Neural cell (in vitro differentiated cells): ENCODE results near the gene DUSP22. TPM values are rescaled to one million over a fixed set of nuclear protein-coding genes. Genes with fewer than 3 reads are reported as not detected.

ENCODE experiments used
- H2AFZ ChIP-seq: fragments of 200-600, 300-800 bp; sonication (generic), shearing (Covaris generic); 2 replicates; pipeline ENCODE4 v1.6.0; 2014; ENCODE audit warnings: low read depth, mild to moderate bottlenecking, antibody characterized with exemption, low read length, moderate library complexity
- H3F3A ChIP-seq: fragments of 200-600 bp; shearing (Covaris generic); 2 replicates; pipeline ENCODE4 v1.6.1; 2016; ENCODE audit warnings: mild to moderate bottlenecking, moderate library complexity, mixed read lengths, antibody characterized with exemption, low read length; ENCODE audit not compliant: insufficient read depth, poor library complexity, severe bottlenecking
- H3K27ac ChIP-seq: fragments of 200-600, 300-800 bp; sonication (generic), shearing (Covaris generic); 2 replicates; pipeline ENCODE4 v1.5.1; 2014; ENCODE audit warnings: mild to moderate bottlenecking, low read length, moderate library complexity
- H3K27me3 ChIP-seq: fragments of 300-800, 200-600 bp; sonication (generic), shearing (Covaris generic); 2 replicates; pipeline ENCODE4 v1.6.0; 2014; ENCODE audit warnings: mild to moderate bottlenecking, low read depth, low read length, moderate library complexity; ENCODE audit not compliant: insufficient read depth
- H3K36me3 ChIP-seq: fragments of 300-800, 200-600 bp; sonication (generic), shearing (Covaris generic); 2 replicates; pipeline ENCODE4 v1.5.1; 2014; ENCODE audit warnings: mild to moderate bottlenecking, antibody characterized with exemption, low read length, moderate library complexity; ENCODE audit not compliant: insufficient read depth
- H3K4me2 ChIP-seq: fragments of 300-800, 200-600 bp; sonication (generic), shearing (Covaris generic); 2 replicates; pipeline ENCODE4 v1.6.0; 2014; ENCODE audit warnings: mild to moderate bottlenecking, low read length
- H3K4me3 ChIP-seq: fragments of 300-800, 200-600 bp; sonication (generic), shearing (Covaris generic); 2 replicates; pipeline ENCODE4 v1.5.1; 2014; ENCODE audit warnings: mild to moderate bottlenecking, low read length, moderate library complexity
- H3K79me2 ChIP-seq: fragments of 200-600 bp; shearing (Covaris generic); replicated peaks from 2 replicates; pipeline ENCODE4 v1.6.0; 2014; ENCODE audit warnings: mild to moderate bottlenecking, low read length, moderate library complexity; ENCODE audit not compliant: insufficient read depth
- H3K9ac ChIP-seq: fragments of 300-800, 200-600 bp; sonication (generic), shearing (Covaris generic); 2 replicates; pipeline ENCODE4 v1.6.1; 2016; ENCODE audit warnings: mild to moderate bottlenecking, low read length, mixed read lengths
- H3K9me2 ChIP-seq: fragments of 200-600 bp; shearing (Covaris generic); 2 replicates; pipeline ENCODE4 v1.6.1; 2016; ENCODE audit warnings: mild to moderate bottlenecking, low read length, mixed read lengths; ENCODE audit not compliant: insufficient read depth
- H3K9me3 ChIP-seq: fragments of 200-600, 300-800 bp; sonication (generic), shearing (Covaris generic); 2 replicates; pipeline ENCODE4 v1.6.1; 2016; ENCODE audit warnings: mild to moderate bottlenecking, mixed run types, low read length, moderate library complexity, mixed read lengths
- H4K20me1 ChIP-seq: fragments of 200-600 bp; shearing (Covaris generic); 2 replicates; pipeline ENCODE4 v1.6.1; 2016; ENCODE audit warnings: mild to moderate bottlenecking, mixed run types; ENCODE audit not compliant: insufficient read depth
- EP300 ChIP-seq: fragments of 450-650 bp; conservative IDR thresholded peaks from 2 replicates; pipeline ENCODE4 v1.6.1; 2014; ENCODE audit warnings: antibody characterized with exemption, mild to moderate bottlenecking, moderate library complexity; ENCODE audit not compliant: poor library complexity, severe bottlenecking
- EZH2 ChIP-seq: fragments of 200-600, 300-800 bp; shearing (Covaris generic), sonication (generic); IDR thresholded peaks from 2 replicates; pipeline ENCODE4 v1.6.1; 2014; ENCODE audit warnings: antibody characterized with exemption, low read length, borderline replicate concordance, mild to moderate bottlenecking; ENCODE audit not compliant: insufficient read depth, poor library complexity, severe bottlenecking
- MXI1 ChIP-seq: fragments of 450-650 bp; conservative IDR thresholded peaks from 2 replicates; pipeline ENCODE4 v1.6.1; 2014; ENCODE audit warnings: antibody characterized with exemption, mild to moderate bottlenecking; ENCODE audit not compliant: poor library complexity, severe bottlenecking
- POLR2AphosphoS5 ChIP-seq: IDR thresholded peaks from 2 replicates; pipeline ENCODE4 v1.6.1; 2012
- RAD21 ChIP-seq: fragments of 450-650 bp; conservative IDR thresholded peaks from 2 replicates; pipeline ENCODE4 v1.6.1; 2014; ENCODE audit warnings: antibody characterized with exemption, mild to moderate bottlenecking, moderate library complexity
- REST ChIP-seq: IDR thresholded peaks from 2 replicates; pipeline ENCODE4 v1.6.1; 2012; ENCODE audit warnings: borderline replicate concordance
- SMC3 ChIP-seq: fragments of 450-650 bp; conservative IDR thresholded peaks from 2 replicates; pipeline ENCODE4 v1.6.1; 2014; ENCODE audit warnings: antibody characterized with exemption, mild to moderate bottlenecking, moderate library complexity; ENCODE audit not compliant: poor library complexity
- TAF1 ChIP-seq: IDR thresholded peaks from 2 replicates; pipeline ENCODE4 v1.6.1; 2012; ENCODE audit warnings: low read depth
- polyA plus RNA-seq: library from polyadenylated mRNA; depleted of rRNA; stranded (reverse); fragments of >200 nt; gene quantifications from 2 replicates; pipeline ENCODE4 v1.2.3, GENCODE V29; 2014
- TF ChIP-seq, protein P1 (sequence below): fragments of 450-650 bp; IDR thresholded peaks from 2 replicates; pipeline ENCODE4 v1.5.1; 2014; ENCODE audit warnings: antibody characterized with exemption, mild to moderate bottlenecking, moderate library complexity; ENCODE audit not compliant: poor library complexity, severe bottlenecking

DUSP22 gene
- polyA plus RNA-seq, 1 donor from 2014 or later: 24.9 TPM

GRCh38 chr6:298233-299103 is 6.2 kb downstream of the DUSP22 start:
- no peak overlapping the region for H3K4me2 ChIP-seq
- no peaks in the 10 kb centered on the region for H3K36me3 ChIP-seq
- H3K9me3 ChIP-seq: peaks cover 9% of the 10 kb centered on the region
- no peak overlapping the region for H3K9ac ChIP-seq
- TF ChIP-seq REST (no peak), MXI1 (no peak), TAF1 (no peak)
- TF ChIP-seq, protein P1, sequence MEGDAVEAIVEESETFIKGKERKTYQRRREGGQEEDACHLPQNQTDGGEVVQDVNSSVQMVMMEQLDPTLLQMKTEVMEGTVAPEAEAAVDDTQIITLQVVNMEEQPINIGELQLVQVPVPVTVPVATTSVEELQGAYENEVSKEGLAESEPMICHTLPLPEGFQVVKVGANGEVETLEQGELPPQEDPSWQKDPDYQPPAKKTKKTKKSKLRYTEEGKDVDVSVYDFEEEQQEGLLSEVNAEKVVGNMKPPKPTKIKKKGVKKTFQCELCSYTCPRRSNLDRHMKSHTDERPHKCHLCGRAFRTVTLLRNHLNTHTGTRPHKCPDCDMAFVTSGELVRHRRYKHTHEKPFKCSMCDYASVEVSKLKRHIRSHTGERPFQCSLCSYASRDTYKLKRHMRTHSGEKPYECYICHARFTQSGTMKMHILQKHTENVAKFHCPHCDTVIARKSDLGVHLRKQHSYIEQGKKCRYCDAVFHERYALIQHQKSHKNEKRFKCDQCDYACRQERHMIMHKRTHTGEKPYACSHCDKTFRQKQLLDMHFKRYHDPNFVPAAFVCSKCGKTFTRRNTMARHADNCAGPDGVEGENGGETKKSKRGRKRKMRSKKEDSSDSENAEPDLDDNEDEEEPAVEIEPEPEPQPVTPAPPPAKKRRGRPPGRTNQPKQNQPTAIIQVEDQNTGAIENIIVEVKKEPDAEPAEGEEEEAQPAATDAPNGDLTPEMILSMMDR: no peak
- no peaks in the 10 kb centered on the region for H4K20me1 ChIP-seq
- no peaks in the 10 kb centered on the region for H3K27me3 ChIP-seq
- H3K9me2 ChIP-seq: no peaks in the 10 kb centered on the region
- no peak overlapping the region for H3K27ac ChIP-seq
- no peaks in the 10 kb centered on the region for H3K79me2 ChIP-seq
- H3K4me3 ChIP-seq: no peak overlapping the region
- H3F3A ChIP-seq: no peaks in the 10 kb centered on the region
- H2AFZ ChIP-seq: no peak overlapping the region

DNA sequence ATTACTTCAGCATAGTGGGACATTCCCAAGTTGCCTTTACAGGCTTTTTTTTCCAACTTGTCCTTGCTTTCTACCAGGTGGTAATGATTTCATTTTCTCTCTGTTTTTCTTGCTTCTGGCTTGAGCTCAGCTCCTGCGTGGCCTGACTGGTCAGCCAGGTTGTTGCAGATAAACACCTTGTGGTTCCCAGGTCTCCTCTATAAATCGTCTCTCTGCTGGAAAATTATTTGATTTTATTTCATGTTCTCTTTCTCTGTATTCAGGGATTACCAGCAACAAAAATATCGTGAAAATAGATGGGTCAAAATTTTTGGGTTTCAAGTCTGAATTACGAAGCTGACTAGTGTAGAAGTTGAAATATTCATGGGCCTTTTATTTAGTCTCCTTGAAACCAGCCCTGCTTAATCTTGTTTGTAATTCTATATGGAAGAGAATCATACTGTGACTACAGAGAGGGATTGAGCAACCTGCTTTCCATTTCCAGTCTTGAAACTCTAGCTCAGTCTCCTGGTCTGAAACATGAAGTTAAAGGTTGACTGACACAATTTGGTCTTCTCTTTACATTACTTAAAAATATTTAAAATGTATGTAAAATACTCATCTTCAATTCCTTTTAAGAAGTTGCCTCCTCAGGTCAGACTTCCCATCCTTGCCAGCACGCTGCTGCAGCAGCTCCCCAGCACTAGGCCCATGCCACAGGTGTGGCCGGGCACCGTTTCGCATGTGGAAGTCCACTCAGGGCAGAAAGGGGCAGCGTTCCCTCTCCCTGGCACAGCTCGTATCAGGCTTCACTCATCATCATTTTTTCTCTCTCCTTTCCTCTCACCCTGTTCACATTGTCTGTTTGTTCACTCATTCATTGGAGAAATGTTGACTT is 7.1 kb downstream of the DUSP22 start:
- no peak overlapping the region for H3K4me3 ChIP-seq
- no peak overlapping the region for H3K4me2 ChIP-seq
- no peaks in the 10 kb centered on the region for H3K36me3 ChIP-seq
- H3K9me2 ChIP-seq: no peaks in the 10 kb centered on the region
- H3K9ac ChIP-seq: no peak overlapping the region
- H3K9me3 ChIP-seq: peaks cover 15% of the 10 kb centered on the region
- H3K79me2 ChIP-seq: no peaks in the 10 kb centered on the region
- H4K20me1 ChIP-seq: no peaks in the 10 kb centered on the region
- H3F3A ChIP-seq: no peaks in the 10 kb centered on the region
- no peak overlapping the region for H2AFZ ChIP-seq
- H3K27ac ChIP-seq: no peak overlapping the region
- H3K27me3 ChIP-seq: no peaks in the 10 kb centered on the region
- TF ChIP-seq POLR2AphosphoS5: no peak
- TF ChIP-seq MXI1: no peak
- no peak for TF ChIP-seq TAF1
- no peak for TF ChIP-seq EZH2
- no peak for TF ChIP-seq REST
- TF ChIP-seq SMC3: no peak
- TF ChIP-seq, protein P1: no peak
- no peak for TF ChIP-seq RAD21
- TF ChIP-seq EP300: no peak
